NB4 (cell line): ENCODE data around the gene CD28.

Source experiments
- MYC ChIP-seq: IDR thresholded peaks from 2 replicates; pipeline ENCODE4 v1.6.1; 2011; ENCODE audit warnings: low read depth, low read length
- POLR2A ChIP-seq: IDR thresholded peaks from 2 replicates; pipeline ENCODE4 v1.6.1; 2011; ENCODE audit warnings: mild to moderate bottlenecking; ENCODE audit not compliant: insufficient read length; ENCODE audit errors: extremely low read depth
- TF ChIP-seq, protein P1 (sequence below): IDR thresholded peaks from one replicate; pipeline ENCODE4 v1.5.1; 2012; ENCODE audit warnings: low read depth, low read length
- TF ChIP-seq, protein P2 (sequence below): IDR thresholded peaks from 2 replicates; pipeline ENCODE4 v1.6.1; 2011; ENCODE audit warnings: low read depth, low read length

DNA sequence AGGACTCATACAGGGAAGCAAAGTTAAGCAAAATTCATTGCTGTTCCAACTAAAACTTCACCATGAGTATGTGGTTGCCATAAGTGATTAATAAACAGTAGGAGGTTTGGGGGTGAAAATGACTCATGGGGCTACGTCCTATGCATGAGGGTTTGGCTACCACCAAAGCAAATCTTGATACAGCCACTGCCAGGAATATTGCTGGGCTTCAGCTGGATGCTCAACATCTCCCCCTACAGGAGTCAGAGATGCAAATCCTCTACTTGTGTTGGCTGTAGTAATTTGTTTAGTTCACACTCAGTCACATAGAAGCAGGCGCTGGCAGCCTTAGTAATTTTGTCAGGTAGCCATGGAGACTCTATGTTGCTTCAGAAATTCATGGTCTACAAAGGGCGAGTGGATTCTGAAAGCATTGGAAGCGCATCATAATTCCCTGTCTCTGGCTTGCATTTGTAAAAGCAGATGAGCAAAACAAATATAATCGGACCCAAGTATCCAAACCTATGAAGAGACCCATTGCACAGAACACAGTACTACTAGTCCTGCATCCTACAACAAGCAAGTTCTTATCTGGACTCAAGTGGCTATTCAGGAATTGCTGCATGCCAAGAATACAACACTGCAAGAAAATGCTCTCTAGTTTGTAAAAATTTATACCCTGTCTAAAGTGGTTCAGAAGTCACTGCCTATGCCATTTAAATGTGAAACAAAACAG is 76.0 kb downstream of the CD28 start:
- TF ChIP-seq, protein P1, sequence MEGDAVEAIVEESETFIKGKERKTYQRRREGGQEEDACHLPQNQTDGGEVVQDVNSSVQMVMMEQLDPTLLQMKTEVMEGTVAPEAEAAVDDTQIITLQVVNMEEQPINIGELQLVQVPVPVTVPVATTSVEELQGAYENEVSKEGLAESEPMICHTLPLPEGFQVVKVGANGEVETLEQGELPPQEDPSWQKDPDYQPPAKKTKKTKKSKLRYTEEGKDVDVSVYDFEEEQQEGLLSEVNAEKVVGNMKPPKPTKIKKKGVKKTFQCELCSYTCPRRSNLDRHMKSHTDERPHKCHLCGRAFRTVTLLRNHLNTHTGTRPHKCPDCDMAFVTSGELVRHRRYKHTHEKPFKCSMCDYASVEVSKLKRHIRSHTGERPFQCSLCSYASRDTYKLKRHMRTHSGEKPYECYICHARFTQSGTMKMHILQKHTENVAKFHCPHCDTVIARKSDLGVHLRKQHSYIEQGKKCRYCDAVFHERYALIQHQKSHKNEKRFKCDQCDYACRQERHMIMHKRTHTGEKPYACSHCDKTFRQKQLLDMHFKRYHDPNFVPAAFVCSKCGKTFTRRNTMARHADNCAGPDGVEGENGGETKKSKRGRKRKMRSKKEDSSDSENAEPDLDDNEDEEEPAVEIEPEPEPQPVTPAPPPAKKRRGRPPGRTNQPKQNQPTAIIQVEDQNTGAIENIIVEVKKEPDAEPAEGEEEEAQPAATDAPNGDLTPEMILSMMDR: peak; percentile 85
- TF ChIP-seq POLR2A: no peak
- TF ChIP-seq MYC: no peak
- TF ChIP-seq, protein P2, sequence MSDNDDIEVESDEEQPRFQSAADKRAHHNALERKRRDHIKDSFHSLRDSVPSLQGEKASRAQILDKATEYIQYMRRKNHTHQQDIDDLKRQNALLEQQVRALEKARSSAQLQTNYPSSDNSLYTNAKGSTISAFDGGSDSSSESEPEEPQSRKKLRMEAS: 0 out of 2 replicates have a peak, but pooled peaks have one; percentile 10
